ENCODE results near the gene ABLIM3.

Gene ABLIM3

DNA sequence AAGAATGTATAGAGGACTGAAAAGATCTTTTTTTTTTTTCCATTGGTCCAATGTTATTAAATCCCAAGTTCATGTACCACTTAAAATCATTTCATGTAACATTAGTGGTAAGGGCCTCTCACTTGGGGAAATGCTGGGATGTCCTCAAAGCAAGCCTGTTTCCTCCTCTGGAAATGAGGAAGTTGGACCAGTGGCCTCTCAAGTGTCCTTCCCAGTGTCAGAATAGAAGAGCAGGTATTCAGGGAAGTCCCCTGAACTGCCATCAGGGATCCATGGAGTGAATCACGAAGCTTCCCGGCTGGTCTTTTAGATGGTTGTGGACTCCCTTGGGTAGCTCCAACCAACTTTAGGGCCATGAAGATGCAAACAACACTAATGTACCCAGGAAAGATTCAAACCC, 75.2 kb downstream of the ABLIM3 start:
- TF ChIP-seq TAF1 (IDR thresholded peaks at IDR 0.05; ENCODE audit: low read depth): no peak

DNA sequence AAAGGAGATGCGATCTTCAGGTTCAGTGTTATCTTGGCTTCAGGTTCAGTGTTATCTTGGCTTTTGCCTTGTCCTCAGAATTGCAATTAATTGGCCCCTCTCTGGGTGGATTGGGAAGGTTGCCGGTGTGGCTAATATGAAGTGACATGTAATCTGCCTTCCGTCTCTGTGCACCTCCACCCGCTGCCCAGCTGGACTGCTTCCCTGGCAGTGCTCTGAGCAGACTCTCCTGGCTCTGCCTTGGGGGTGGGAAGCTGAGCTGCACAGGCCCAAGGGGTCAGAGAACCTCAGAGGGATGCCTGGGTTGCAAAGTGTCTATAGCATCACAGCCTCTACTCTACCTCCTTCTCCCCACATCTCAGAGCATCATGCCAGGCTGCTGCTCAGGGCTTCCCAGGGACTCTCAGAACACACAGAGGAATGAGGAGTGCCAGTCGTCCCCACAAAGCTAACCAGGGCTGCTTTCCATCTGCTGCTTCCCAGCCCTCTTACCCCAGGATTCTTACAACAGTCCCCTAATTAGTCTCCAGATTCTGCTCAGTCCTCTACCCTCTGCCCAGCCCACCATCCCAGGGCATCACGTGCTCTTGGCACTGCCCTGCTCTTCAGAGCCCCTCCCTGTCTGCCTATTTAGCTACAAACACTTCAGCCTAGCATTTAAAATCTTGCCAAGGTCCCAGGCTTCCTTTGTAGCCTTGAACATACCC, 76.0 kb downstream of the ABLIM3 start:
- TF ChIP-seq EP300 (IDR thresholded peaks at IDR 0.05; ENCODE audit: borderline replicate concordance) (no peak), TAF1 (IDR thresholded peaks at IDR 0.05; ENCODE audit: low read depth) (no peak), YY1 (IDR thresholded peaks at IDR 0.05; ENCODE audit: low read depth) (no peak), FOXM1 (IDR thresholded peaks at IDR 0.05; ENCODE audit: borderline replicate concordance, low read depth) (no peak), CEBPB (IDR thresholded peaks at IDR 0.05) (no peak), TEAD4 (IDR thresholded peaks at IDR 0.05) (no peak), CREB1 (IDR thresholded peaks at IDR 0.05; ENCODE audit: low read depth) (no peak)
- TF ChIP-seq, protein P1, sequence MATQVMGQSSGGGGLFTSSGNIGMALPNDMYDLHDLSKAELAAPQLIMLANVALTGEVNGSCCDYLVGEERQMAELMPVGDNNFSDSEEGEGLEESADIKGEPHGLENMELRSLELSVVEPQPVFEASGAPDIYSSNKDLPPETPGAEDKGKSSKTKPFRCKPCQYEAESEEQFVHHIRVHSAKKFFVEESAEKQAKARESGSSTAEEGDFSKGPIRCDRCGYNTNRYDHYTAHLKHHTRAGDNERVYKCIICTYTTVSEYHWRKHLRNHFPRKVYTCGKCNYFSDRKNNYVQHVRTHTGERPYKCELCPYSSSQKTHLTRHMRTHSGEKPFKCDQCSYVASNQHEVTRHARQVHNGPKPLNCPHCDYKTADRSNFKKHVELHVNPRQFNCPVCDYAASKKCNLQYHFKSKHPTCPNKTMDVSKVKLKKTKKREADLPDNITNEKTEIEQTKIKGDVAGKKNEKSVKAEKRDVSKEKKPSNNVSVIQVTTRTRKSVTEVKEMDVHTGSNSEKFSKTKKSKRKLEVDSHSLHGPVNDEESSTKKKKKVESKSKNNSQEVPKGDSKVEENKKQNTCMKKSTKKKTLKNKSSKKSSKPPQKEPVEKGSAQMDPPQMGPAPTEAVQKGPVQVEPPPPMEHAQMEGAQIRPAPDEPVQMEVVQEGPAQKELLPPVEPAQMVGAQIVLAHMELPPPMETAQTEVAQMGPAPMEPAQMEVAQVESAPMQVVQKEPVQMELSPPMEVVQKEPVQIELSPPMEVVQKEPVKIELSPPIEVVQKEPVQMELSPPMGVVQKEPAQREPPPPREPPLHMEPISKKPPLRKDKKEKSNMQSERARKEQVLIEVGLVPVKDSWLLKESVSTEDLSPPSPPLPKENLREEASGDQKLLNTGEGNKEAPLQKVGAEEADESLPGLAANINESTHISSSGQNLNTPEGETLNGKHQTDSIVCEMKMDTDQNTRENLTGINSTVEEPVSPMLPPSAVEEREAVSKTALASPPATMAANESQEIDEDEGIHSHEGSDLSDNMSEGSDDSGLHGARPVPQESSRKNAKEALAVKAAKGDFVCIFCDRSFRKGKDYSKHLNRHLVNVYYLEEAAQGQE (IDR thresholded peaks at IDR 0.05; ENCODE audit: low read depth): no peak
- TF ChIP-seq, protein P2, sequence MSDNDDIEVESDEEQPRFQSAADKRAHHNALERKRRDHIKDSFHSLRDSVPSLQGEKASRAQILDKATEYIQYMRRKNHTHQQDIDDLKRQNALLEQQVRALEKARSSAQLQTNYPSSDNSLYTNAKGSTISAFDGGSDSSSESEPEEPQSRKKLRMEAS (IDR thresholded peaks at IDR 0.05): no peak
- TF ChIP-seq, protein P3, sequence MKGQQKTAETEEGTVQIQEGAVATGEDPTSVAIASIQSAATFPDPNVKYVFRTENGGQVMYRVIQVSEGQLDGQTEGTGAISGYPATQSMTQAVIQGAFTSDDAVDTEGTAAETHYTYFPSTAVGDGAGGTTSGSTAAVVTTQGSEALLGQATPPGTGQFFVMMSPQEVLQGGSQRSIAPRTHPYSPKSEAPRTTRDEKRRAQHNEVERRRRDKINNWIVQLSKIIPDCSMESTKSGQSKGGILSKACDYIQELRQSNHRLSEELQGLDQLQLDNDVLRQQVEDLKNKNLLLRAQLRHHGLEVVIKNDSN (IDR thresholded peaks at IDR 0.05): no peak

DNA sequence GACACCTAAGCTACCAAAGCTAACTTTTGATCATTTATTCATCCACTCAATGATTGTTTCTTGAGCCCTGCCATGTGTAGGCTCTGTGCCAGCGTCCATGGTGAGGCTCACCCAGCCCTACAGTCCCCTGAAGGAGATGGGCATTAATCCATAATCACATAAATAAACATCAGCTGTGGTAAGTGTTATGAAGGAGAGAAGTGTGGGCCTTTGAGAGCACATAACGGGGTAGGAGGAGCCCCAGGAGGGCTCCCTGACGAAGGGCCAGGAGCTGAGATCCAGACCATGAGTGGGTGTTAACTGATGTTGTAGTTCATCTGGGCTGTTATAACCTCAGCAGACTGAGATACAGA, 76.5 kb downstream of the ABLIM3 start:
- no peak for TF ChIP-seq TCF12 (IDR thresholded peaks at IDR 0.05; ENCODE audit: low read depth)
- TF ChIP-seq, protein P2 (IDR thresholded peaks at IDR 0.05): no peak
- no peak for TF ChIP-seq ZBTB7A (IDR thresholded peaks at IDR 0.05; ENCODE audit: low read depth)
- TF ChIP-seq, protein P1 (IDR thresholded peaks at IDR 0.05; ENCODE audit: low read depth): no peak
- TF ChIP-seq YY1 (IDR thresholded peaks at IDR 0.05; ENCODE audit: low read depth): no peak
- TF ChIP-seq EGR1 (IDR thresholded peaks at IDR 0.05): no peak
- TF ChIP-seq CEBPB (IDR thresholded peaks at IDR 0.05): no peak
- TF ChIP-seq FOXM1 (IDR thresholded peaks at IDR 0.05; ENCODE audit: borderline replicate concordance, low read depth): no peak
- no peak for TF ChIP-seq TAF1 (IDR thresholded peaks at IDR 0.05; ENCODE audit: low read depth)
- no peak for TF ChIP-seq CREB1 (IDR thresholded peaks at IDR 0.05; ENCODE audit: low read depth)
- no peak for TF ChIP-seq NFIC (IDR thresholded peaks at IDR 0.05)
- no peak for TF ChIP-seq RAD21 (IDR thresholded peaks at IDR 0.05; ENCODE audit: low read depth)
- TF ChIP-seq, protein P3 (IDR thresholded peaks at IDR 0.05): no peak
- no peak for TF ChIP-seq EP300 (IDR thresholded peaks at IDR 0.05; ENCODE audit: borderline replicate concordance)
- TF ChIP-seq TEAD4 (IDR thresholded peaks at IDR 0.05): no peak

DNA sequence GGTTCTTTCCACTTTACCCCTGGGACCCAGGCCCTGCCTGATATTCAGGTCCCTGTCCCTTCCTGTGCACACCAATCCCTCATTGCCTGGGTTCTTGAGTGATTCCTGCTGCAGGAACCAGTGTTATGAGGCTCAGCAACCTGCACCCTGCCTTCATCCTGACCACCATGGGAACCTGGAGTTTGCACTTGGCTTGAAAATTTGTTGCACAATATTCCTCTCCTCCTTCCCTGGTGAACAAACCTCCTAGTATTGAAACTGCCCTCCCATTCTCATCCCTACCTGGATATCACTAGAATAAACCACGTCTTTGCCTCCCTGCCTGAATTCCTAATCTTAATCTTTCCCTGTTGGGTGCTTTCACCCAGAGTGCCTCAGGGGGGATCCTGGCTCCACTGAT, 78.3 kb downstream of the ABLIM3 start:
- TF ChIP-seq EGR1 (IDR thresholded peaks at IDR 0.05): no peak
- no peak for TF ChIP-seq TEAD4 (IDR thresholded peaks at IDR 0.05)
- TF ChIP-seq, protein P1 (IDR thresholded peaks at IDR 0.05; ENCODE audit: low read depth): no peak
- no peak for TF ChIP-seq NFIC (IDR thresholded peaks at IDR 0.05)
- TF ChIP-seq TCF12 (IDR thresholded peaks at IDR 0.05; ENCODE audit: low read depth): no peak
- TF ChIP-seq, protein P3 (IDR thresholded peaks at IDR 0.05): no peak
- TF ChIP-seq, protein P2 (IDR thresholded peaks at IDR 0.05): no peak
- TF ChIP-seq ZBTB7A (IDR thresholded peaks at IDR 0.05; ENCODE audit: low read depth): no peak
- no peak for TF ChIP-seq RAD21 (IDR thresholded peaks at IDR 0.05; ENCODE audit: low read depth)
- no peak for TF ChIP-seq FOXM1 (IDR thresholded peaks at IDR 0.05; ENCODE audit: borderline replicate concordance, low read depth)
- no peak for TF ChIP-seq EP300 (IDR thresholded peaks at IDR 0.05; ENCODE audit: borderline replicate concordance)
